ENCODE results near the gene TMEM43. TPM values are rescaled to one million over a fixed set of nuclear protein-coding genes. Genes with fewer than 3 reads are reported as not detected.
A peak's percentile ranks its signal among the peaks of the same experiment; 100 is the strongest.

TMEM43 gene
- total RNA-seq, 6 experiments from 2014 or later, result 9.3 to 16.8 (median 14.6) TPM

DNA sequence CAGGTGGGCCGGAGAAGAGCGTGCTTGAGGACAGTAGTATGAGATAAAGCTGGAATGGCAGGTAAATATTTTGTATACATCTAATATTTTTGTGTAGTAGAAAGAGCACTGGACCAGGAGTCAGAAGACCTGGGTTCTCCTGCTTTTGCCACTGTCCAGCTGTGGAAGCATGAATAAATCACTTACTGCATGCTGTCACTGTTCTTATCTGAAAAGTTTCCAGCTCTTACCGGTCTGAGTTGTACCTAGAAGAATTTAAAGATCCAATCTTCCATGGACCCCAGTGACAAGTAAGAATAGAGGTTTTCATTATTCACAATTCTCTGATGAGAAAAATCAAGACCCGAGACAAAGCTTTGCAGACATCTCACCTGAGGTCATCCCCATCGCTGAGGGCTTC is 47.6 kb downstream of the TMEM43 start:
- intact Hi-C loops (cut with DNase I), result loop anchor here in 1 of 2 donors (10.0 kb wide), 1 partner anchor 278 kb away; no protein-coding TSS in a partner anchor
- TF ChIP-seq POLR2A (IDR thresholded peaks at IDR 0.05), result no peak
- TF ChIP-seq, protein P1, sequence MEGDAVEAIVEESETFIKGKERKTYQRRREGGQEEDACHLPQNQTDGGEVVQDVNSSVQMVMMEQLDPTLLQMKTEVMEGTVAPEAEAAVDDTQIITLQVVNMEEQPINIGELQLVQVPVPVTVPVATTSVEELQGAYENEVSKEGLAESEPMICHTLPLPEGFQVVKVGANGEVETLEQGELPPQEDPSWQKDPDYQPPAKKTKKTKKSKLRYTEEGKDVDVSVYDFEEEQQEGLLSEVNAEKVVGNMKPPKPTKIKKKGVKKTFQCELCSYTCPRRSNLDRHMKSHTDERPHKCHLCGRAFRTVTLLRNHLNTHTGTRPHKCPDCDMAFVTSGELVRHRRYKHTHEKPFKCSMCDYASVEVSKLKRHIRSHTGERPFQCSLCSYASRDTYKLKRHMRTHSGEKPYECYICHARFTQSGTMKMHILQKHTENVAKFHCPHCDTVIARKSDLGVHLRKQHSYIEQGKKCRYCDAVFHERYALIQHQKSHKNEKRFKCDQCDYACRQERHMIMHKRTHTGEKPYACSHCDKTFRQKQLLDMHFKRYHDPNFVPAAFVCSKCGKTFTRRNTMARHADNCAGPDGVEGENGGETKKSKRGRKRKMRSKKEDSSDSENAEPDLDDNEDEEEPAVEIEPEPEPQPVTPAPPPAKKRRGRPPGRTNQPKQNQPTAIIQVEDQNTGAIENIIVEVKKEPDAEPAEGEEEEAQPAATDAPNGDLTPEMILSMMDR (IDR thresholded peaks at IDR 0.05), result no peak
- Histone ChIP-seq H3K4me1 (peaks cover 0 to 16% (median 7%) of the 10 kb centered on the region in 4 donors), H3K27ac (no peak overlapping the region), H3K9me3 (no peaks in the 10 kb centered on the region), H3K4me3 (no peak overlapping the region), H3K36me3 (peaks cover 0 to 52% (median 35%) of the 10 kb centered on the region in 4 donors), H3K27me3 (no peaks in the 10 kb centered on the region)
- ATAC-seq, result no peak
- WGBS (ENCODE audit: insufficient coverage, low coverage, low lambda C conversion rate, missing lambda C conversion rate), result 86% methylated on average over 3 of the region's 5 CpGs
- DNase-seq, result no peak

DNA sequence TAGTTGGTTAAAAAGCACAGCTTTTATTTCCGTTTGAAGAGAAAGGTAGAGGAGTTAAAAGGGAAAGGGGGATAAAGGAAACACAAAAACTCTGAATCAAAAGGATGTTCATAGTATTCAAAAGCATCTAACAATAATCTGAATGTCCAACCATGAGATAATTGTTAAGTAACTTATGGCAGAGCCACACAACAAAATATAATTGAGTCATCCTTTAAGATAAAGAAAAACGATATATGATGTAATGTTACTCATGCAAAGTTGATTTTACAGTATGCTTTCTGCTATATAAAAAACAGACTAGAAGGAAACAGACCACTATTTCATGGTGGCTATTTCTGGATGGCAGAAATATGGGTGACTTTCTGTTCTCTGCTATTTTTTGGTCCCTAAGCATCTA is 49.6 kb downstream of the TMEM43 start:
- peaks cover 0 to 21% (median 7%) of the 10 kb centered on the region in 4 donors for H3K4me1 ChIP-seq
- no peaks in the 10 kb centered on the region for H3K9me3 ChIP-seq
- ATAC-seq (no peak), DNase-seq (no peak)
- no peak for TF ChIP-seq POLR2A (IDR thresholded peaks at IDR 0.05)
- TF ChIP-seq, protein P1 (IDR thresholded peaks at IDR 0.05), result no peak
- H3K27me3 ChIP-seq, result no peaks in the 10 kb centered on the region
- no peak overlapping the region for H3K4me3 ChIP-seq
- H3K27ac ChIP-seq, result no peak overlapping the region
- peaks cover 0 to 33% (median 18%) of the 10 kb centered on the region in 4 donors for H3K36me3 ChIP-seq
- 59% methylated on average over 2 of the region's 2 CpGs for WGBS (ENCODE audit: insufficient coverage, low coverage, low lambda C conversion rate, missing lambda C conversion rate)
- intact Hi-C loops (cut with DNase I), result loop anchor here in 1 of 2 donors (10.0 kb wide), 1 partner anchor 280 kb away; no protein-coding TSS in a partner anchor

DNA sequence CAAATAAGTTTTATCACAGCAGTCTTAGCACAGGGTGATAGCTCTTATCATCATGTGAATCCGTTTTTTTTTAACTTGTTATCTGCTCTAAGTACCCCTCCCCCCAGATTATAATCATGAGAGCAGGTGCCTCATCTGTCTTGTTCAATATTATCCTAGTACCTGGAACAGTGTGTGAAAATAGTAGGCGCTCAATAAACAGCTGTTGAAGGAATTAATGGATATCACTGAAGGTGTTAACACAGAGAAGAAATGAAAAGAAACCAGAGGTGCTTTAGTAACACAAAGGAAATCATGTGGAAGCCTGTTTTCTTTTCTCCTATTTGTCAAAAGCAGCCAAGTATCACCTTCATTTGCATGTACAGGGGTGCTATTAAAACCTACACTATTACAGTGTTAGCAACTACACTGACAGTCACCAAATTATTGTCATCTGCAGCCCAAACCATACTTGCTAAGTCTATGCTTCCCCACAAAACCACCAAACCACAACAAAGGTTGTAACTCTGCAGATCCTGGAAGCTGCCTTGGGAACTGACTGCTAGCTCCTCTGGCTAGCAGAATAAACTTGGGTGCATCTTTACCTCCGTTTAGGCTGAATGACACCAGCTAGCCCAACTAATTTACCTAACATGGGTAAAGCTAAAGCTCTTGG is 50.7 kb downstream of the TMEM43 start:
- ATAC-seq (no peak), DNase-seq (no peak)
- Histone ChIP-seq H3K36me3 (peaks cover 0 to 22% (median 11%) of the 10 kb centered on the region in 4 donors), H3K27ac (no peak overlapping the region), H3K4me3 (no peak overlapping the region), H3K4me1 (peaks cover 0 to 26% (median 7%) of the 10 kb centered on the region in 4 donors), H3K9me3 (no peaks in the 10 kb centered on the region), H3K27me3 (no peaks in the 10 kb centered on the region)
- TF ChIP-seq, protein P1 (IDR thresholded peaks at IDR 0.05), result no peak
- TF ChIP-seq POLR2A (IDR thresholded peaks at IDR 0.05), result no peak
- WGBS (ENCODE audit: insufficient coverage, low coverage, low lambda C conversion rate, missing lambda C conversion rate), result 54% methylated on average over 2 of the region's 3 CpGs
- intact Hi-C loops (cut with DNase I), result loop anchor here in 1 of 2 donors (10.0 kb wide), 1 partner anchor 281 kb away; no protein-coding TSS in a partner anchor

DNA sequence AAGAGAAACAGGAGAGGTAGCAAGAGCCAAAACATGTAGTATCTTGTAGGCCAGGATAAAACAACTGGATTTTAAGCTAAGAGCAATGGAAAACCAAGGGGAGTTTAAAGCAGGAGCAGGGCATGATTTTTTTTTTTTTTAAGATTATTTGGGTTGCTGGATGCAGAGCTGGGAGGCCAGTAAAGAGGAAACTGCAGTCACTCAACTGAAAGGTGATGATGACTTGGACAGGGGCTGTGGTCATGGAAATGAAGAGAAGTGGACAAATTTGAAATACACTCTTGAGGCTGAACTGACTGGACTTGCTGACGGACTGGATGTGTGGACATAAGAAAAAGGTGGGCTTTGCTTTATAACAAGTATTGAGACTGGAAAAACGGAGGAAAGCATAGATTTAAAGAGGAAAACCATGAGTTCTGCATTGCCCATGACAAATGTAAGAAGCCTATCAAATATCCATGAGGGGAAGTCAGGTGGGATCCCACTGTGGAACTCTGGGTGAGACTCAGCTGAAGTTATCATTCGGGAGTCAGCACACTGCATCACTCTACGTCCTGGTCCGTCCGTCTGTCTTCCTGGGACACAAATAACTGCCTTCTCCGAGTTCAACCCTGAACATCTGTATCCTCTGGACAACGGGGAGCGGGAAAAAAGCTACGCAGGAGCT is 52.9 kb downstream of the TMEM43 start:
- WGBS (ENCODE audit: insufficient coverage, low coverage, low lambda C conversion rate, missing lambda C conversion rate), result 3% methylated on average over 5 of the region's 10 CpGs
- DNase-seq (no peak), ATAC-seq (peak; percentile 11 to 40 (median 34))
- Histone ChIP-seq H3K4me1 (peaks cover 0 to 30% (median 7%) of the 10 kb centered on the region in 4 donors), H3K4me3 (peak overlapping the region; percentile 74 to 89 (median 84)), H3K27me3 (no peaks in the 10 kb centered on the region), H3K36me3 (peaks cover 0 to 12% (median 5%) of the 10 kb centered on the region in 4 donors), H3K27ac (peak overlapping the region; percentile 86 to 93 (median 88)), H3K9me3 (no peaks in the 10 kb centered on the region)
- intact Hi-C loops (cut with DNase I), result loop anchor here in 1 of 2 donors (10.0 kb wide), 1 partner anchor 283 kb away; no protein-coding TSS in a partner anchor
- TF ChIP-seq, protein P1 (IDR thresholded peaks at IDR 0.05), result no peak
- no peak for TF ChIP-seq POLR2A (IDR thresholded peaks at IDR 0.05)
